ENCODE measurements around the gene GATAD2A.

- no peak for TF ChIP-seq CTCF (IDR thresholded peaks at IDR 0.05)
- no peak for TF ChIP-seq EP300 (IDR thresholded peaks at IDR 0.05)
- TF ChIP-seq POLR2AphosphoS5 (IDR thresholded peaks at IDR 0.05), result no peak
Measured at GRCh38 chr19:19487077-19487949, 81.8 kb downstream of the GATAD2A start.

Data from stomach (tissue), 4 donors.